ENCODE results near the gene JPH2.

Gene JPH2

DNA sequence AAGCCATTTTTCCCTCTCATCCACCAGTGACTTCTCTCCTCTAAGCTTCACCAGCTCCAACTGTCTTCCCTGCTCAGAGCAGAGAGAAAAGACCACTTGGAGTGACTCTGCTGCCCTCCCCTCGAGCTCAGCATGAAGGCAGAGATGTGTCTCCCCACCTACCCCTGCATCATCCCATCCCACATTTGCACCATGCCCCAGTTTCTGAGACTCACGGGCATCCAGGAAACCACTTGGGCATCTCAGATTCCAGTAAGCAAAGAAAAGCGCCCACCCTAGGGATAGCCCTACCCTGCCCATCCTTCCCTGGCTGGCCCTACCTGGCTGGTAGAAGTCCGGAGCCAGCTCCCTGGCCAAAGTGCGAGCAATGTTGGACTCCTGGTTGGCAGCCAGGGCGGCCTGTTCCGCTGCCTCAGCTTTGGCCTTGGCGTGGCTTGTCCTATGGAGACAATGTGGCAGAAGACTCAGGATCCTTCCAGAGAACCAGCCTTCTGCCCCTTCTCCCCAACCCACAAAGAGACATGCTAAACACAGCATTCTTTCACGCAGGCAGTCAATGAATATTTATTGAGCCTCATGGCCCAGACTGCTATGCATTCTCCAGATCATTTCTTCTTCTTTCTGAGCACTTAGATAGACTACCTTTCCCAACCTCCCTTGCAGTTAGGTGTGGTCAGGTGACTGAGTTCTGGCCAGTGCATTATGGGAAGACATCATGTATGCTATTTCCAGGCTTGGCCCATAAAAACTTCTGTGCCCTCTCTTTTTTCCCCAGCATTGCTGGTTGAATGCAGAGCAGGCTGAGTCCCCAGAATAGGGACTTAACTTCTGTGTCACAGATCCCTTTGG, 68.6 kb downstream of the JPH2 start:
- Histone ChIP-seq H3K79me2 (ENCODE audit: insufficient read depth, low read length) (no peaks in the 10 kb centered on the region), H3K4me1 (ENCODE audit: insufficient read depth, low read length) (no peaks in the 10 kb centered on the region), H3K27ac (ENCODE audit: low read length) (no peak overlapping the region), H3K27me3 (ENCODE audit: insufficient read depth, low read length, poor library complexity) (peaks cover 10% of the 10 kb centered on the region), H3K9me3 (ENCODE audit: insufficient read depth, low read length, severe bottlenecking) (no peaks in the 10 kb centered on the region), H2AFZ (ENCODE audit: low read depth, low read length) (no peak overlapping the region), H4K20me1 (ENCODE audit: insufficient read depth, low read length) (0 out of 2 replicates have a peak, but pooled peaks cover 3% of the 10 kb centered on the region), H3K4me3 (ENCODE audit: low read depth in 1 of 2, low read length in 2 of 2) (no peak overlapping the region), H3K36me3 (ENCODE audit: insufficient read depth, low read length) (no peaks in the 10 kb centered on the region), H3K4me2 (ENCODE audit: insufficient read depth, low read length) (no peak overlapping the region), H3K9ac (ENCODE audit: low read depth, low read length) (no peak overlapping the region)
- ATAC-seq (ENCODE audit: insufficient read depth, low read depth) (no peak), DNase-seq (no peak)
- TF ChIP-seq EZH2 (IDR thresholded peaks at IDR 0.05; ENCODE audit: borderline replicate concordance, low read depth, low read length, severe bottlenecking) (no peak), CTCF (IDR thresholded peaks at IDR 0.05; ENCODE audit: borderline replicate concordance, extremely low read depth, low read length, poor library complexity, severe bottlenecking) (no peak)

- peaks cover 4% of the 10 kb centered on the region for H3K27me3 ChIP-seq (ENCODE audit: insufficient read depth, low read length, poor library complexity)
- H3K4me1 ChIP-seq (ENCODE audit: insufficient read depth, low read length), result no peaks in the 10 kb centered on the region
- H3K27ac ChIP-seq (ENCODE audit: low read length), result no peak overlapping the region
- ATAC-seq (ENCODE audit: insufficient read depth, low read depth) (no peak), DNase-seq (no peak)
- no peaks in the 10 kb centered on the region for H3K9me3 ChIP-seq (ENCODE audit: insufficient read depth, low read length, severe bottlenecking)
- H3K4me3 ChIP-seq (ENCODE audit: low read depth in 1 of 2, low read length in 2 of 2), result no peak overlapping the region
- H3K36me3 ChIP-seq (ENCODE audit: insufficient read depth, low read length), result no peaks in the 10 kb centered on the region
- H4K20me1 ChIP-seq (ENCODE audit: insufficient read depth, low read length), result 0 out of 2 replicates have a peak, but pooled peaks cover 3% of the 10 kb centered on the region
- no peaks in the 10 kb centered on the region for H3K79me2 ChIP-seq (ENCODE audit: insufficient read depth, low read length)
- H3K9ac ChIP-seq (ENCODE audit: low read depth, low read length), result no peak overlapping the region
- no peak overlapping the region for H2AFZ ChIP-seq (ENCODE audit: low read depth, low read length)
- TF ChIP-seq EZH2 (IDR thresholded peaks at IDR 0.05; ENCODE audit: borderline replicate concordance, low read depth, low read length, severe bottlenecking) (no peak), CTCF (IDR thresholded peaks at IDR 0.05; ENCODE audit: borderline replicate concordance, extremely low read depth, low read length, poor library complexity, severe bottlenecking) (no peak)
- no peak overlapping the region for H3K4me2 ChIP-seq (ENCODE audit: insufficient read depth, low read length)
These were observed 69.4 kb downstream of the JPH2 start for GRCh38 chr20:44117296-44118184.

GRCh38 chr20:44115762-44116644, 71.0 kb downstream of the JPH2 start:
- no peak overlapping the region for H3K4me2 ChIP-seq (ENCODE audit: insufficient read depth, low read length)
- no peaks in the 10 kb centered on the region for H3K9me3 ChIP-seq (ENCODE audit: insufficient read depth, low read length, severe bottlenecking)
- H3K9ac ChIP-seq (ENCODE audit: low read depth, low read length), result no peak overlapping the region
- no peak overlapping the region for H3K27ac ChIP-seq (ENCODE audit: low read length)
- ATAC-seq (ENCODE audit: insufficient read depth, low read depth), result 0 out of 3 replicates have a peak, but pooled peaks have one; percentile 18
- 0 out of 2 replicates have a peak, but pooled peaks cover 3% of the 10 kb centered on the region for H4K20me1 ChIP-seq (ENCODE audit: insufficient read depth, low read length)
- no peaks in the 10 kb centered on the region for H3K79me2 ChIP-seq (ENCODE audit: insufficient read depth, low read length)
- H3K4me3 ChIP-seq (ENCODE audit: low read depth in 1 of 2, low read length in 2 of 2), result no peak overlapping the region
- TF ChIP-seq CTCF (IDR thresholded peaks at IDR 0.05; ENCODE audit: borderline replicate concordance, extremely low read depth, low read length, poor library complexity, severe bottlenecking), result no peak
- TF ChIP-seq EZH2 (IDR thresholded peaks at IDR 0.05; ENCODE audit: borderline replicate concordance, low read depth, low read length, severe bottlenecking), result no peak
- H3K4me1 ChIP-seq (ENCODE audit: insufficient read depth, low read length), result no peaks in the 10 kb centered on the region
- no peaks in the 10 kb centered on the region for H3K36me3 ChIP-seq (ENCODE audit: insufficient read depth, low read length)
- no peak for DNase-seq
- H3K27me3 ChIP-seq (ENCODE audit: insufficient read depth, low read length, poor library complexity), result no peaks in the 10 kb centered on the region
- no peak overlapping the region for H2AFZ ChIP-seq (ENCODE audit: low read depth, low read length)
